Choroid plexus epithelial cell (primary cell): ENCODE results near the gene PRRC2B.

Experiments used
- DNase-seq: peaks from one replicate; pipeline ENCODE4 v3.0.0-alpha.2; 2010; ENCODE audit warnings: low read depth
- H3K4me3 ChIP-seq: 2 replicates; pipeline ENCODE4 v1.5.1; 2011; ENCODE audit warnings: low read depth, mild to moderate bottlenecking, control low read depth, low read length, moderate library complexity
- TF ChIP-seq, protein P1 (sequence below): conservative IDR thresholded peaks from 2 replicates; pipeline ENCODE4 v1.5.1; 2011; ENCODE audit warnings: low read depth, mild to moderate bottlenecking, control low read depth, inconsistent platforms, low read length, moderate library complexity

PRRC2B gene

DNA sequence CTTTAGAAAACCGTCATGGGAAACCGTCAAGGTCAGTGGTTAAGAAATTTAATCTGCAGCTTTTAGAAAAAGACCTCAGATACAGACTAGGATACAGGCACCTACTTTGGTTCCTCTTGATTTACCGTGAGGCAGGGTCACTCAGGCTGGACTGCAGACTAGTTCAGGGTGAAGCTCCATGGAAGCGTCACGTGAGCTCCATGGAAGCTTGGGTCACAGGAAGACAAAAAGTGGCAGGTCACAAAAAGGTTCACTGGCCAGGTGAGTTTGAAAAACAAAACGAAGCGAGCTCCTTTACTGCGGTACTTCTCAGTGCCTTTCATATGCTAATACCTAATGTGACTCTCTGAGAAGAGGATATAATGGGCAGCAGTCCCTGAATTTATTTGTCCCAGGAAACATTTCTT is 43.0 kb downstream of the PRRC2B start:
- TF ChIP-seq, protein P1, sequence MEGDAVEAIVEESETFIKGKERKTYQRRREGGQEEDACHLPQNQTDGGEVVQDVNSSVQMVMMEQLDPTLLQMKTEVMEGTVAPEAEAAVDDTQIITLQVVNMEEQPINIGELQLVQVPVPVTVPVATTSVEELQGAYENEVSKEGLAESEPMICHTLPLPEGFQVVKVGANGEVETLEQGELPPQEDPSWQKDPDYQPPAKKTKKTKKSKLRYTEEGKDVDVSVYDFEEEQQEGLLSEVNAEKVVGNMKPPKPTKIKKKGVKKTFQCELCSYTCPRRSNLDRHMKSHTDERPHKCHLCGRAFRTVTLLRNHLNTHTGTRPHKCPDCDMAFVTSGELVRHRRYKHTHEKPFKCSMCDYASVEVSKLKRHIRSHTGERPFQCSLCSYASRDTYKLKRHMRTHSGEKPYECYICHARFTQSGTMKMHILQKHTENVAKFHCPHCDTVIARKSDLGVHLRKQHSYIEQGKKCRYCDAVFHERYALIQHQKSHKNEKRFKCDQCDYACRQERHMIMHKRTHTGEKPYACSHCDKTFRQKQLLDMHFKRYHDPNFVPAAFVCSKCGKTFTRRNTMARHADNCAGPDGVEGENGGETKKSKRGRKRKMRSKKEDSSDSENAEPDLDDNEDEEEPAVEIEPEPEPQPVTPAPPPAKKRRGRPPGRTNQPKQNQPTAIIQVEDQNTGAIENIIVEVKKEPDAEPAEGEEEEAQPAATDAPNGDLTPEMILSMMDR: no peak
- no peak overlapping the region for H3K4me3 ChIP-seq
- DNase-seq: no peak

- DNase-seq: no peak
- H3K4me3 ChIP-seq: no peak overlapping the region
- TF ChIP-seq, protein P1: no peak
Observed at GRCh38 chr9:131438190-131438589, 44.3 kb downstream of the PRRC2B start.

GRCh38 chr9:131439224-131439623 is 45.3 kb downstream of the PRRC2B start:
- DNase-seq: no peak
- TF ChIP-seq, protein P1: no peak
- H3K4me3 ChIP-seq: no peak overlapping the region

DNA sequence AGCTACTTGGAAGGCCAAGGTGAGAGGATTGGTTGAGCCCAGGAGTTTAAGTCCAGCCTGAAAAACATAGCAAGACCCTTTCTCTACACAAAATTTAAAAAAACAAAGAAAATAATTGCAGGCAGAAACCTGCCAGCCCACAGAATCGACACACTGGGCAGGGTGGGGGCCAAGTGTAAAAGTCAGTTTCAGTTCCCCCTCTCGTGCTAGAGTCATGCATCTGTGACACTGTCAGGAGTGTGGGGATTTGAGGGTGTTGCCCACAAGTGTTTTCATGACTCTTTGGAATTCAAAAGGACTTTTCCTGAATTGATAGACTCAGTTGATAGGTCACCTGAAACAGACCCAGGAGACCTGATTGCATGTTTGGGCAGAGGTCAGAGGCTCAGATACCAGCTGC is 47.6 kb downstream of the PRRC2B start:
- no peak for DNase-seq
- TF ChIP-seq, protein P1: no peak

DNA sequence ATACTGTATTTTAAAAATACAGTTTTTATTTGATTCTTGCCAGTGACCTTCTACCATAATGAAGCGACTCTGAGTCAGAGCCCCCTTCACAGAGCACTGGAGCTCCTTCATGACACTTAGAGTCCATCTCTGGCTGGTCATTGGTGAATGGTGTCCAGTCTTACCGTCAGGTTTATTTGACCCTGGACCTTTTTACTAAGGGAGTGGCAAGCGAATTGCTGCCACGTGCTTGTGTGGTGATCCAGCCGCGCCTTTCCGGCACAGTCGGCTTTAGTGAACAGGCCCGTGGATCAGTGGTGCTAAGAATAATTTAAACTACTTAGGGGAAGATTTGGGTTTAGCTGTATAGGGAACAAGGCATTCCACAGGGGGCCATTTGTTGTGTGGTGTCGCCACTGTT is 48.5 kb downstream of the PRRC2B start:
- TF ChIP-seq, protein P1: no peak
- no peak overlapping the region for H3K4me3 ChIP-seq
- DNase-seq: no peak

More for the DNA sequence above, 47.6 kb downstream of the PRRC2B start:
- H3K4me3 ChIP-seq: no peak overlapping the region

- DNase-seq: no peak
- TF ChIP-seq, protein P1: no peak
- H3K4me3 ChIP-seq: no peak overlapping the region
Observed at GRCh38 chr9:131443648-131444047, 49.8 kb downstream of the PRRC2B start.

DNA sequence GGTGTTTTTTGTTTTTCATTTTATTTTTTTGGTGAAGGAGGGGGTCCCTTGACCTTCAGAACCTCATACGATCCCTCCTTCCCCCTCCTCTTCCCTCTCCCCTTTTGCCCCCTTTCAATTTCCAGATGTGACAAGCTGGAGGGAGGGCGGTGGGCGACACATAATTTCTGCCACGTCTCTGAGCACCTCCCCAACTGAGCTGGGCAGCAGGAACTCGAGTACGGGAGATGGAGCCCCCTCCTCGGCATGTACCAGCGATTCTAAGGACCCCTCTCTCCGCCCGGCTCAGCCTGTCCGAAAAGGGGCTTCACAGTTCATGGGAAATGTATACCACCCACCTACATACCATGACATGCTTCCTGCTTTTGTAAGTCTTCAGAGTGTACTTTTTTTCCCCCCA is 52.4 kb downstream of the PRRC2B start:
- DNase-seq: no peak
- H3K4me3 ChIP-seq: no peak overlapping the region
- TF ChIP-seq, protein P1: no peak
